CD4-positive, alpha-beta T cell treated with Interleukin-15 for 1 hour (primary cell): ENCODE results near the gene REPS1.

Experiments used
- DNase-seq: peaks from one replicate; pipeline ENCODE4 v3.0.0-alpha.2; 2020

REPS1 gene

DNA sequence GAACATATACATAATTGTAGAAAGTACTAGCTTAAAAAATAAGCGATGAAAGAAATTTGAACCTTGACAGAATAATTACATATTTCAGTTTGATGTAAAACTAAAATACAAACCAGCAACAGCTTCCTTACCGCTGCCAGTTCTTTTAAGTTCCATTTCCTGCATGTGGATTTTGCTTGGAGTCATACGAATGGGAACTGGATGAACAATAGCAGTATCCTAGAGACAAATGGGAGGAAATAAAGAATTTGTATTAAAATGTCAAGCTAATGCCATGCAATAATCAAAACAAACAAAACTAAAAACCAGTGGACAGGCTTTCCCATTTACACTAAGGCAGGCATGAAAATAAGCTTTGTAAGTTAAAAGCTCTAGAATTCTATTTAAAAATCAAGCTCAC, 67.1 kb downstream of the REPS1 start:
- no peak for DNase-seq

- DNase-seq: no peak
Observed at GRCh38 chr6:138914701-138915100, 73.4 kb downstream of the REPS1 start.

GRCh38 chr6:138912308-138912707, 75.7 kb downstream of the REPS1 start:
- no peak for DNase-seq

GRCh38 chr6:138909975-138910374, 78.1 kb downstream of the REPS1 start:
- DNase-seq: no peak

GRCh38 chr6:138909511-138909910, 78.5 kb downstream of the REPS1 start:
- DNase-seq: no peak

GRCh38 chr6:138907167-138907566, 80.9 kb downstream of the REPS1 start:
- no peak for DNase-seq

DNA sequence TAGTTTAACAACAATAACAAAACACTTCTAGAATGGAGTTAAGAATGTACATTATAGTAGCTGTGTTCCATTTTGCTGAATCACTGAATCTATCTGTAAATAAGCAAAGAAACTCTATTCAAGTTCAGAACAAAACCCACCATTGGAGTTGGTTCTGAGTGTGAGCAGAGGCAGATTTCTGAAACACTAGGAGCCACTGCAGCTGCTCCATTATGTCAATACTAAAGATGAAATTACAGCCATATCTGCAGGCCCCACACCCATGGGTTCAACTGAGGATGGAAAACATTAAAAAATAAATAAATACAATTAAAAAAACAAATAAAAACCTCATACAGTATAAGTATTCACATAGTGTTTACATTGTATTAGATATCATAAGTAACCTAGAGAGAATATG, 91.0 kb downstream of the REPS1 start:
- no peak for DNase-seq

DNA sequence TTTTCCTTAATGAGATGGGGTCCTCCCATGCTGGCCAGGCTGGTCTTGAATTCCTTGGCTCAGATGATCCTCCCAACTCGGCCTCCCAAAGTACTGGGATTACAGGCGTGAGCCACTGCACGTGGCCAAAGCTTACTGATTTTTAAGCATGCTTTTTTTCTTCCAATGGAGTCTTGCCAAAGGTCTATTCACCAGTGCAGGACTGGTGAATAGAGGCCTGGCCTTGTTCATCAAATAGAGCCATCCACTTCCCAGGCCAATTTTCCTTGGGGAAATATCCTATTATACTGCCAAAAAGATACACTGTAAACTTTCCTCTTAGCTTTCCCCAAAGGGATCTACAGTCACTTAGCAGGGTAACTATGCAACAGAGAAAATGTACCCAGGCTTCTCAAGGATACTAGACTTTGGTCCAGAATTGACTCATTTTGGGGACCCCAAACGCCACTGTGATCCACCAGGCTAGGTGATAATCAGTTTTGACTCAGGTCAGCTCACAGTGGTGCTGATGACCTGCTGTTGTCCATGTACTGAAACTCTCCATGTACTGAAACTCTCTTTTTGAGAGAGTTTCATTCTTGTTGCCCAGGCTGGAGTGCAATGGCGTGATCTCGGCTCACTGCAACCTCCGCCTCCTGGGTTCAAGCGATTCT, 91.8 kb downstream of the REPS1 start:
- DNase-seq: no peak

- DNase-seq: no peak
Observed at GRCh38 chr6:138891255-138891986, 96.6 kb downstream of the REPS1 start.

DNA sequence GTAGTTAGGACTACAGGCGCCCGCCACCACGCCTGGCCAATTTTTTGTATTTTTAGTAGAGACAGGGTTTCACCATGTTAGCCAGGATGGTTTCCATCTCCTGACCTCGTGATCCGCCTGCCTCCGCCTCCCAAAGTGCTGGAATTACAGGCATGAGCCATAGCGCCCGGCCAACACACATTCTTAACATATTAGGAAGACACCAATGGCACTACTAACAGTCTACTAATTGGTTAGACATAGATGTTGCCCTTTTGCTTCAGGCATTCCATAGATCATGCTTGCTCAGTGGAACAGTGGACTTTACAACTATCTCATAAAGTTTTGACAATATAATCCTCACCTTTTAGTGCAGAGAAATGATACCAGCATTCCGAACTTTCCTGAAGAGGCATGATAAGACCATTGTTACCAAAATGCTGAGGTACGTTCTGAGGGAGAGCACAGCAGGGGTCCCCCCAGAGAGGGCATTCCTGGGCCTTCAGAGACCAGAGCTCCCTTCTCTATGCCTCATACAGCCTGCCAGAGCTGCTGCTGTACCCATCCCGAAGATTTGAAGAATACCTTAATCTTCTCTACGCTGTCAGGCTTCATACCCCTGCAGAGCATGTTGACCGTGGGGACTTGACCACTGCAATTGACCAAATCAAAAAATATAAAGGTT, 102.8 kb downstream of the REPS1 start:
- DNase-seq: no peak

- DNase-seq: no peak
Observed at GRCh38 chr6:138882369-138883017, 105.6 kb downstream of the REPS1 start.

DNA sequence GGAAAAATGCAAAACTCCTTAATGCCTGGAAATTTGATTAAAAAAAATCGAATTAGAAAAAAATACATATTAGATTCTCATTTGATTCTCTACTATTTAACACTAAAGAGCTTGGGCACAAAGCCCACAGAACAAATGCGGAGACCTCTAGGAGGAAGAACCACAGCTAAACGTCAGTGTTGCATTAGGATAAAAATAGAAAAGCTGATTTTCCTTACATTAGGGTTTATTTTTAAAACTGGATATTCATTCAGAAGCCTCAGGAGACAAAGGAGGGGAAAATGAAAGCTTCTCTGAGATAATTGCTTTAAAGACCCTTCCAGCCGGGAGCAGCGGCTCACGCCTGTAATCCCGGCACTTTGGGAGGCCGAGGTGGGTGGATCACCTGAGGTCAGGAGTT, 114.9 kb downstream of the REPS1 start:
- no peak for DNase-seq

DNA sequence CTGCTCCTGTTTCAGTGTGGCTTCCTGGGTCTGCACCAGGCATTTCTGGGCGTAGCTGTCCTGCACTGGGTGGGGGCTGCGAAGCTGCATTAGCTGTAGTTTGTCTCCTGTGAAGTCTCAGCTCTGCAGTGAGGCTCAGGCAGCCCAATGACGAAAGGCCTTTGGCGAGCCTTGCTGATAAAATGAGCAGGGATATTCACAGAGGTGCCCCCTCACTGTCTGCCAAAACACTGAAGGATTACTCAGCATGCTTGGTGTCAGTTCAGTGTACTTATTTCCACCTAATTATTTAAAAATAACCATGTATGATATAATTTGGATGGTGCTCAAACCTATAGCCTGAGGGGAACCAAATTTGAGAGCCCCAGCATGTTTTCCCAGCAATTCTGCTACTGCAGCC, 118.7 kb downstream of the REPS1 start:
- DNase-seq: no peak

- no peak for DNase-seq
Observed at GRCh38 chr6:138868181-138868580, 119.9 kb downstream of the REPS1 start.

- DNase-seq: no peak
Observed at GRCh38 chr6:138865480-138866109, 122.5 kb downstream of the REPS1 start.

GRCh38 chr6:138864343-138864890, 123.6 kb downstream of the REPS1 start:
- DNase-seq: no peak

- DNase-seq: no peak
Observed at GRCh38 chr6:138863321-138863720, 124.7 kb downstream of the REPS1 start.

DNA sequence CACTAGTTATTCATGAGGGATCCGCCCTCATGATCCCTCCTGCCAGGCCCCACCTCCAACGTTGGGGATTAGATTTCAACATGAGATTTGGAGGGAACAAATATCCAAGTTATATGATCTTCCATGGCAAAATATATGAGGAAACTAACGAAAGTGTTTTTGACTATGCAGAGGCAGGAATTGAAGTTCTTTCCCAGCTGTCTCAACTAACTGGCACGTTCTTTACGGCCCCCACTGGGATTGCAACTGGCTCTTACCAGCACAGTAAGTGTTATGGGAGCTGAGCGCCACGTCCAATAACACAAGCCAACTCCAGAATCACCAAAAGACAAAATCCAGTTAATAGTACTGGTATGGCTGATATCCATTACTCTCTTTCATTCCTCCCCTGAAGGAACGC, 125.6 kb downstream of the REPS1 start:
- DNase-seq: no peak

DNA sequence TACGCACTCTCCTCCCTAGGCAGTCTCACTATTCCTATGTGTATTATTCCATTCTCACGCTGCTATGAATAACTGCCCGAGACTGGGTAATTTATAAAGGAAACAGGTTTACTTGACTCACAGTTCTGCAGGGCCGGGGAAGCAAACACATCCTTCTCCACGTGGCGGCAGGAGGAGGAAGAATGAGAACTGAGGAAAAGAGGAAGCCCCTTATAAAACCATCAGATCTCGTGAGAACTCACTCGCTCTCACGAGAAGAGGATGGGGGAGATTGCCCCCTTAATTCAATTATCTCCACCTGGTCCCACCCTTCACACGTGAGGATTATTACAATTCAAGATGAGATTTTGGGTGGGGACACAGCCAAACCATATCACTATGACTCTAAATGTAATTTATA, 130.3 kb downstream of the REPS1 start:
- no peak for DNase-seq

GRCh38 chr6:138856654-138857053, 131.4 kb downstream of the REPS1 start:
- no peak for DNase-seq
